Astrocyte (in vitro differentiated cells and primary cell): ENCODE results near the gene PKM. TPM values are rescaled to one million over a fixed set of nuclear protein-coding genes. Genes with fewer than 3 reads are reported as not detected.

ENCODE experiments used
- DNase-seq: peaks from one replicate; pipeline ENCODE4 v3.0.0-alpha.2; 2010; ENCODE audit warnings: low read depth
- FAIRE-seq: peaks from 2 replicates; lab custom pipeline; 2011; peaks lifted over from hg19 to GRCh38; lab: Jason Lieb, UNC
- H2AFZ ChIP-seq: 2 replicates; pipeline ENCODE4 v1.6.0; 2012; ENCODE audit warnings: low read depth, low read length, inconsistent platforms
- H3K27ac ChIP-seq: 2 replicates; pipeline ENCODE4 v1.5.1; 2011; ENCODE audit warnings: low read depth, low read length, inconsistent platforms
- H3K27me3 ChIP-seq: 2 replicates; pipeline ENCODE4 v1.6.0; 2011; ENCODE audit warnings: low read length, inconsistent platforms; ENCODE audit not compliant: insufficient read depth
- H3K36me3 ChIP-seq: 2 replicates; pipeline ENCODE4 v1.5.1; 2011; ENCODE audit warnings: low read length, inconsistent platforms; ENCODE audit not compliant: insufficient read depth
- H3K4me1 ChIP-seq: 2 replicates; pipeline ENCODE4 v1.5.1; 2011; ENCODE audit warnings: low read length, inconsistent platforms; ENCODE audit not compliant: insufficient read depth
- H3K4me2 ChIP-seq: 2 replicates; pipeline ENCODE4 v1.6.0; 2012; ENCODE audit warnings: low read length, inconsistent platforms
- H3K4me3 ChIP-seq: 2 replicates; pipeline ENCODE4 v1.5.1; 2011; ENCODE audit warnings: low read depth, mild to moderate bottlenecking, low read length, inconsistent platforms; ENCODE audit not compliant: insufficient read depth
- H3K79me2 ChIP-seq: 2 replicates; pipeline ENCODE4 v1.6.0; 2012; ENCODE audit warnings: mild to moderate bottlenecking, low read length, inconsistent platforms; ENCODE audit not compliant: insufficient read depth
- H3K9ac ChIP-seq: 2 replicates; pipeline ENCODE4 v1.6.0; 2012; ENCODE audit warnings: mild to moderate bottlenecking, low read length, inconsistent platforms
- H3K9me3 ChIP-seq: 2 replicates; pipeline ENCODE4 v1.5.1; 2012; ENCODE audit warnings: low read depth, mild to moderate bottlenecking, low read length, inconsistent platforms; ENCODE audit not compliant: insufficient read depth
- H4K20me1 ChIP-seq: 2 replicates; pipeline ENCODE4 v1.6.0; 2012; ENCODE audit warnings: low read length, inconsistent platforms; ENCODE audit not compliant: insufficient read depth
- H3K27ac Mint-ChIP-seq: one replicate; pipeline ENCODE4 v1.8.0; 2021; ENCODE audit warnings: mild to moderate bottlenecking, mixed read lengths; ENCODE audit not compliant: unreplicated experiment
- H3K27me3 Mint-ChIP-seq: one replicate; pipeline ENCODE4 v1.8.0; 2021; ENCODE audit warnings: low read depth, mixed read lengths; ENCODE audit not compliant: unreplicated experiment
- H3K36me3 Mint-ChIP-seq: one replicate; pipeline ENCODE4 v1.8.0; 2021; ENCODE audit warnings: low read depth, mixed read lengths; ENCODE audit not compliant: unreplicated experiment
- H3K4me1 Mint-ChIP-seq: one replicate; pipeline ENCODE4 v1.8.0; 2021; ENCODE audit warnings: low read depth, mixed read lengths; ENCODE audit not compliant: unreplicated experiment
- H3K4me3 Mint-ChIP-seq: one replicate; pipeline ENCODE4 v1.8.0; 2021; ENCODE audit warnings: mild to moderate bottlenecking, moderate library complexity, mixed read lengths; ENCODE audit not compliant: unreplicated experiment
- H3K9me3 Mint-ChIP-seq: one replicate; pipeline ENCODE4 v1.8.0; 2021; ENCODE audit warnings: mild to moderate bottlenecking, mixed read lengths; ENCODE audit not compliant: unreplicated experiment
- CTCF ChIP-seq: IDR thresholded peaks from 2 replicates; pipeline ENCODE4 v1.5.1; 2011; ENCODE audit warnings: low read depth, mild to moderate bottlenecking, inconsistent platforms, low read length, moderate library complexity; ENCODE audit not compliant: insufficient read depth
- EZH2 ChIP-seq: IDR thresholded peaks from 2 replicates; pipeline ENCODE4 v1.6.1; 2012; ENCODE audit warnings: mild to moderate bottlenecking, low read length, inconsistent platforms; ENCODE audit not compliant: insufficient read depth
- total RNA-seq: library from RNA; stranded (reverse); gene quantifications from 2 replicates; pipeline ENCODE4 v1.2.1, GENCODE V29; 2021

The PKM gene
- total RNA-seq, 1 donor from 2014 or later: 2,288 TPM

GRCh38 chr15:72207558-72208085 lies 23.4 kb downstream of the PKM start:
- FAIRE-seq (no peak), DNase-seq (no peak)
- no peak overlapping the region for H3K4me2 ChIP-seq
- H3K9ac ChIP-seq: no peak overlapping the region
- no peaks in the 10 kb centered on the region for H3K27me3 ChIP-seq
- TF ChIP-seq EZH2 (no peak), CTCF (no peak)
- peaks cover 12% of the 10 kb centered on the region for H3K4me1 ChIP-seq
- H3K4me3 ChIP-seq: no peak overlapping the region
- H3K79me2 ChIP-seq: peaks cover 87% of the 10 kb centered on the region
- H3K4me1 Mint-ChIP-seq: peaks cover 44% of the 10 kb centered on the region
- H3K27ac Mint-ChIP-seq: no peak overlapping the region
- H3K9me3 Mint-ChIP-seq: no peaks in the 10 kb centered on the region
- H2AFZ ChIP-seq: no peak overlapping the region
- H3K27me3 Mint-ChIP-seq: no peaks in the 10 kb centered on the region
- no peak overlapping the region for H3K27ac ChIP-seq
- H3K4me3 Mint-ChIP-seq: no peak overlapping the region
- H3K36me3 ChIP-seq: peaks cover 93% of the 10 kb centered on the region
- peaks cover 98% of the 10 kb centered on the region for H4K20me1 ChIP-seq
- H3K36me3 Mint-ChIP-seq: peaks cover 57% of the 10 kb centered on the region
- H3K9me3 ChIP-seq: no peaks in the 10 kb centered on the region

- no peak for FAIRE-seq
- peaks cover 98% of the 10 kb centered on the region for H4K20me1 ChIP-seq
- H3K4me1 Mint-ChIP-seq: peaks cover 46% of the 10 kb centered on the region
Measured at GRCh38 chr15:72206677-72207000, 24.4 kb downstream of the PKM start.

More at GRCh38 chr15:72206677-72207000, 24.4 kb downstream of the PKM start:
- H3K27ac Mint-ChIP-seq: peak overlapping the region; percentile 55
- Histone ChIP-seq H3K27ac (no peak overlapping the region), H3K4me1 (peaks cover 12% of the 10 kb centered on the region), H3K4me3 (no peak overlapping the region), H3K27me3 (no peaks in the 10 kb centered on the region), H3K79me2 (peaks cover 85% of the 10 kb centered on the region), H3K4me2 (no peak overlapping the region), H3K36me3 (peaks cover 95% of the 10 kb centered on the region), H3K9me3 (no peaks in the 10 kb centered on the region), H3K9ac (no peak overlapping the region), H2AFZ (no peak overlapping the region)
- H3K27me3 Mint-ChIP-seq: no peaks in the 10 kb centered on the region
- no peak for TF ChIP-seq CTCF
- no peak for TF ChIP-seq EZH2
- H3K9me3 Mint-ChIP-seq: no peaks in the 10 kb centered on the region
- DNase-seq: no peak
- H3K4me3 Mint-ChIP-seq: no peak overlapping the region
- H3K36me3 Mint-ChIP-seq: peaks cover 60% of the 10 kb centered on the region
